Activated effector memory CD4-positive, alpha-beta T cell treated with anti-CD3 and anti-CD28 coated beads, Interleukin-2, amount 50 U/mL, for 16 hours (primary cell): ENCODE results near the gene RCOR1.
"Not testable (repeated sequence)": the region's sequence is repeated elsewhere in the genome, so short reads cannot be mapped to it uniquely, and the experiment has no call there.

ENCODE experiments used
- DNase-seq: peaks from one replicate; pipeline ENCODE4 v3.0.0-alpha.2; 2020

Gene RCOR1

GRCh38 chr14:102571478-102572042, 20.9 kb upstream of the RCOR1 start:
- no peak for DNase-seq

DNA sequence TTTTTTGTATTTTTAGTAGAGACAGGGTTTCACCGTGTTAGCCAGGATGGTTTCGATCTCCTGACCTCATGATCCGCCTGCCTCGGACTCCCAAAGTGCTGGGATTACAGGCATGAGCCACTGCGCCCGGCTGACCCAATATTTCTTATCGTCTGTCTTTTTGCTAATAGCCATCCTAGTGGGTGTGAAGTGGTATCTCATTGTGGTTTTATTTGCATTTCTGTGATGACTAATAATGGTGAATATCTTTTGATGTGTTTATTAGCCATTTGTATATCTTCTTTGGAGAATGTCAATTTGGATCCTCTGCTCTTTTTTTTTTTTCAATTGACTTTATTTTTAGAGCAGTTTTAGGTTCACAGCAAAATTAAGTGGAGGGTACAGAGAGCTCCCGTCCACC, 19.3 kb upstream of the RCOR1 start:
- DNase-seq: not testable (repeated sequence)

GRCh38 chr14:102573591-102574046, 18.8 kb upstream of the RCOR1 start:
- no peak for DNase-seq

GRCh38 chr14:102574281-102575159, 17.9 kb upstream of the RCOR1 start:
- DNase-seq: no peak

GRCh38 chr14:102575160-102575845, 17.1 kb upstream of the RCOR1 start:
- DNase-seq: no peak

DNA sequence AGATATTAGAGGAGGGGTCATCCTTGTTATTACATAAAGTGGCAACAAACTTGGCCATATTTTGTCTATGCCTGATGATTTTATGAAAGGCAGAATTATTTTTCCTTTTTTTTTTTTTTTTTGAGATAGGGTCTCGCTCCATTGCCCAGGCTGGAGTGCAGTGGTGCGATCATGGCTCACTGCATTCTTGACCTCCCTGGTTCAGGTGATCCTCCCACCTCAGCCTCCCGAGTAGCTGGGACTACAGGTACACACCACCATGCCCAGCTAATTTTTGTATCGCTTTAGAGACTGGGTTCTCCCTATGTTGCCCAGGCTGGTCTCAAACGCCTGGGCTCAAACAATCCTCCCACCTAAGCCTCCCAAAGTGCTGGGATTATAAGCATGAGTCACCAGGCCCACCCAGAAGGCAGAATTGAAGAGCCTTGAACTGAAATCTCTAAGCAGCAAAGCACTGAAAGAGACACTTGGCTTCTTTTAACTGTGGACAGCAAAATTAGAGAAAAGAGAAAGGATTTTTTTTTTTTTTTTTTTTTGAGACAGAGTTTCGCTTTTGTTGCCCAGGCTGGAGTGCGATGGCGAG, 16.5 kb upstream of the RCOR1 start:
- DNase-seq: not testable (repeated sequence)

- no peak for DNase-seq
These were observed 13.6 kb upstream of the RCOR1 start for GRCh38 chr14:102578821-102579220.

- no peak for DNase-seq
These were observed 12.5 kb upstream of the RCOR1 start for GRCh38 chr14:102579696-102580549.

GRCh38 chr14:102580550-102581110, 11.8 kb upstream of the RCOR1 start:
- DNase-seq: no peak

GRCh38 chr14:102581193-102581592, 11.3 kb upstream of the RCOR1 start:
- no peak for DNase-seq

- no peak for DNase-seq
These were observed 8.7 kb upstream of the RCOR1 start for GRCh38 chr14:102583726-102584125.

GRCh38 chr14:102584871-102585869, 7.3 kb upstream of the RCOR1 start:
- DNase-seq: no peak

GRCh38 chr14:102586420-102587104, 5.9 kb upstream of the RCOR1 start:
- DNase-seq: no peak

DNA sequence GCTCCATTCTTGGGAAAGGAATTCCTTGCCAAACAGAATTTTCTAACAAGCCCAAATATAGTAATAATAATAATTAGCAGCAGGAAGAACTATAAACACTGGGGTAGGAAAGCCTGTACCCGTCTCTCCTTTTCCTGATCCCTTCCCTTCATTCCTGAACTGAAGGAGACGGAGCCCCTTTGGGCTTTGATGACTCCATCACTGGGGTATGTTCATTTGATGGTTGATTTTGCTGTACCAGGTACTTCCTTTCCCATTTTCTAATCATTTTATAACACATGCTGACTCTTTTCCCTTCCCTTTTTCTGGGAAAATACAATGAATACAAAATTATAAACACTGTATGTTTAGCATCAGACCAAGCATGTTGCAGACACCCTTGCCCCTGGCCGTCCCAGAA, 3.6 kb upstream of the RCOR1 start:
- no peak for DNase-seq

DNA sequence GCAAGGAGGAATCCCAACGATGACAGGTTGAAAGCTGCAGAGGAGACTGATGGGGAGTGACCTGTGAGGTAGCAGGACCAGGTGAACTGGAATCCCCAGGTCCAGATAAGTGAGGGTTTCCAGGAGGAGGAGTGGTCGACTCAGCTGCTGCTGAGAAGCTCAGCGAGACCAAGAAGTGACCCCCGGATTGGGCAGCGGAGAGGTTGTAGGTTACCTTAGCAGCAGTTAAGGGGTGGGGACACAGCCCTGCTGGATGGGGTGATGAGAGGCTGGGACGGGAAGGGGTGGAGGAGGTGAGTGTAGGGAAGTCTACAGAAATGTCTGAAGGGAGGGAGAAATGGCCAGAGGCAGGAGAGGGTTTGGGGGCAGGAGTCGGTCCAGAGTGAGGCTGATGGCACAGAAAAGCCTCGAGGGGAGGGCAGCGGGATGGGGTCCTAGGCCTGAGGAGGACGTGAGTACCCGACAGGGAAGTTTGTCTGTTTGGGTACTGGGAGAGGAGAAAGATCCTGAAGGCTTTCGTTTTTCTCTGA, 2.6 kb upstream of the RCOR1 start:
- DNase-seq: no peak

DNA sequence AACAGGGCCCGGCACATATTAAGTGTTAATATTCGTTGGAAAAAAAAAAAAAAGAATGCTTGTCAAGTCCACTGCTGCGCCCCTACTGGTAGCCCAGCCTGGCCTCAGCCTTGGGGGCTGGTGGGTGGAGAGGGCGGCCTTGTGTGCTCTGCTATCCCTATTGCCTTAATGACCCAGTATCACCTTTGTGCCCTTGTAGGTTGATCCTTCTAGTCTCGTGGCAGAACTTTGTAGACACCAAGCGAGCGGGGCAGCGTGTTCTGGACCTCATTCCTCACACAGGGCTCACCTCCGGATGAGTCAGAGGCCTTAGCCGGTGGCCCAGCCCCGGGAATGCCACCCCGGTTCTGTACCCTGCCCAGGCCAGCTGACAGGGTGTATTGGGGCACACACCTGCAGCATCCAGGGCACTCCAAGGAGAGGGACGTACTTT, 1.8 kb upstream of the RCOR1 start:
- DNase-seq: peak; percentile 65

DNA sequence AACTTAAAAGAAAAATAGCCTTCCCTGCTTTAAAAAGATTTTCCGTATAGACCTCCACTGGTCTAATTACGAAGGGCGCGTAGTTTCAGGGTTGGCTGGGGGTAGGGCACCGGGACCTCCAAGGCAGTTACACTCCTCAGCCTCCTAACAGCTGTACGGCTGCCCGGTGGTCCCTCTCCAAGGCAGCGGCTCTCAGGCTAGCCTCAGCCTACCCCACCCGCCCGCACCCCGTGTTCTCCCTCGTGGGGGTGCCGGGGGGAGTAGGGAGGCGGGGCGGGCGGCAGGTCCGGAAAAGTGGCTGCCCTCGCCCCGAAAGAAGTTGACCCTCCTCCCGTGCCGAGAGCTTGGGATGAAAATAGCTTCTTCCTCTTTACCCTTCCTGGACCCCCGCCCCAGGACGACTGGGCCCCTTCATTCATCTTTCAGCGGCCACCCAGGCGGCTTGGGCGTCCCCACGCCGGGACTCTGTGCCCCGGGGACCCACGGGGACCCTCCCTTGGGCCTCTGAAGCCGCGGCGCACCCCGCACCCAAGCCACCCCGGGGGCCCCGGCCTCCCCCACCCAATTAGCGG, 991 bp upstream of the RCOR1 start:
- DNase-seq: peak; percentile 75

GRCh38 chr14:102592763-102593060, 263 bp downstream of the RCOR1 start:
- DNase-seq: no peak

GRCh38 chr14:102593061-102593824, 794 bp downstream of the RCOR1 start:
- DNase-seq: peak; percentile 88
